NCI-H2196 (cell line): Measurements from ENCODE around the gene DUSP22.

Experiments
- DNase-seq: peaks from one replicate; lab custom pipeline; 2025; ENCODE audit not compliant: unreplicated experiment; lab: John Stamatoyannopoulos, UW

The DUSP22 gene

DNA sequence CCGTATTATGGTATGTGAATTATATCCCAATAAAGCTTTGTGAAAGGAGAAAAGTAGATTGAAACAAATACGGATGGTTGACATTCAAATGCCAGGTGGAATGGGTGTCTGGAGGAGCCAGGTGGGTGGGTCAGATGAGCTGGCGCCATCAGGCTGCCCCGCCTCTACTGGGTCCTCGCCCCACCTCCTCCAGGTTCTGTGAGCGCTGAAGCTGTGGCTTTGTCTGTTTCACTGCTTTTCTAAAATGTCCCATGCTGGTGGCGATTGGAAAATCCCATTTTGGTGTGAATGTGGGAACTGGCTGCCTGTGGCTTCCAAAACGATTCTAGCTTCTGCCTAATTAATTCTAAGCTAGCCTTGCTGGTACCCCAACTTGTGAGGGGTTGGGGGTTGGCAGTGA is 16.5 kb downstream of the DUSP22 start:
- no peak for DNase-seq

DNA sequence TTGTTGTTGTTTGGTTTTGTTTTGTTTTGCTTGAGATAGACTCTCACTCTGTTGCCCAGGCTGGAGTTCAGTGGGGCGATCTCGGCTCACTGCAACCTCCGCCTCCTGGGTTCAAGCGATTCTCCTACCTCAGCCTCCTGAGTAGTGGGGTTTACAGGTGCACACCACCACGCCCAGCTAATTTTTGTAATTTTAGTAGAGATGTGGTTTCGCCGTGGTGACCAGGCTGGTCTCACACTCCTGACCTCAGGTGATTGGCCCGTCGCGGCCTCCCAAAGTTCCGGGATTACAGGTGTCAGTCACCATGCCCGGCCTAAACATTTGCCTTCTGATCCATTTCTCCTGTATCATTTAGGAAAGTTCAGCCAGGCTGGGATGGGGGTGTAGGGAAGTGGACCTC is 17.7 kb downstream of the DUSP22 start:
- no peak for DNase-seq

DNA sequence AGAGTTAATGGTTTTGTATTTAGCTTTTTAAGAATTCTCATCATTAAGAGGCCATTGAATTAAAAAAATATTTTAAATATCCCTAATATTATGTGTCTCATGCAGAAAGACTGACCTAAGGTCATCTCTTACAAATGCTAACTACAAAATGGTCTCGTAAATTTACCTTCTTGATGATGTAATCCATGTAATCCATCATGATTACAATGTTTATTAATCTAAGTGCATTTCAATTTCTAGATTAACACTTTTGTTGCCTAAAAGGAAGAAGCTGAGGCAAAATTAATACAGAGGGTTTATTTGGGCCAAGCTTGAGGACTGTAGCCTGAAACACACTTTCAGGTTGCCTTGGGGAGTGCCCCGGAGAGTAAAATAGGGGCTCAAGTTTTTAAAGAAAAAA is 18.4 kb downstream of the DUSP22 start:
- no peak for DNase-seq

DNA sequence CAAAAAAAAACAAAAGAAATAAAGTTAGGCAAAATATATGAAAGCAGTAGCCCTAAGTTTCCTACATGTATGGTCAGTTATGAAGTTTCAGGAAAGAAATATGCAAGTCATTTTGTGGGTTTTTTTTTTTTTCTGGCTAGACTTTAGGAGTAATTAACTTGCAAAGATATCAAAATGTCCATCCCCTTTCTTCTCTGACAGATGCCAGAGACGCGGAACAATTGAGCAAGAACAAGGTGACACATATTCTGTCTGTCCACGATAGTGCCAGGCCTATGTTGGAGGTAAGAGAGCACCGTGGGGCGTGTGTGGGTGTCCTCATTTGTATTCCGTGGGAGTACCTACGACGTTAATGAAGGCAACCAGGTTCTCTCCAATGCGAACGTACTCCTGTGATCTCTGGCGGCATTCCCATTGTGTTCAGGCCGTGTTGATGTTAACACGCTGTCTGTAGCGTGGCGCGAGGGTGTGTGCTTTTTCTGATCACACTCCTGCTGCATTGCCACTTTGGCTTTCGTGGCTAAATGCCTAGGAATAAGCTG is 19.5 kb downstream of the DUSP22 start:
- no peak for DNase-seq

DNA sequence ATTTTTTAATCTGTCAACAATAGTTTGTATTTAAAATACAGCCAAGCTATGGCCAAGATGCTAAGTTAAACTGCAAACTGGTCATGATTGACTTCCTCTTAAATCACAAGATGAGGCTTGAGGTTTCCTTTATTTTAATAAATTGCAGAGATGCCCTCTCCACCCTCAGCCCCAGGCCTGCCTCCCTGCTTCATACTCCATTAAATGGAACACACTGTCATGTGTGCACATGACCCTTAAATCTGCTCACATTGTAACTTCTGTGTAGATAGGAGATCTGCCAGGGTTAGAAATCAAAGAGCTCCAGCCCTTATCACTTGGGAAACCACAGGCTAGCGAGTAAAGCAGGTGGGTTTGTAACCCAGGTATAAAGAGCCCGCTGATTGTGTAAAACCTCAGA is 20.8 kb downstream of the DUSP22 start:
- DNase-seq = no peak

DNA sequence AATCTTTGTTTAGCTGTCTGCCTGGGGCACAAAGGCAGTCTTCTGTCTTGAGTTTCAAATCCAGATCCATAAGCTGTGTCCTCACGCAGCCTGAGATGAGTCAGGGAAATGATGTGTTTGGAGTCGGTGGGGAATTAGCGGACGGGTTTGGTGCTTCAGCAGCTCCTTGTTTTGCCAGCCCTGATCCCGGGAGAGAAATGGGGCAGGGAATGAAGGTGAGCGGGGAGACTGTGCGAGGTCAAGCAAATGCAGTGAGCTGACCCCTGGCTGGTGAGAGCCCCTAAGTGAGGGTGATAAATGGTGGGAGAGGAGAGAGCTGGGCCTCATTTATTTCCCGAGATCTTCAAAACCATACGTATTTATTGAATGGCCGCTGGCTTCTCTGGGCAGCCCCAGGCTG is 21.6 kb downstream of the DUSP22 start:
- no peak for DNase-seq

DNA sequence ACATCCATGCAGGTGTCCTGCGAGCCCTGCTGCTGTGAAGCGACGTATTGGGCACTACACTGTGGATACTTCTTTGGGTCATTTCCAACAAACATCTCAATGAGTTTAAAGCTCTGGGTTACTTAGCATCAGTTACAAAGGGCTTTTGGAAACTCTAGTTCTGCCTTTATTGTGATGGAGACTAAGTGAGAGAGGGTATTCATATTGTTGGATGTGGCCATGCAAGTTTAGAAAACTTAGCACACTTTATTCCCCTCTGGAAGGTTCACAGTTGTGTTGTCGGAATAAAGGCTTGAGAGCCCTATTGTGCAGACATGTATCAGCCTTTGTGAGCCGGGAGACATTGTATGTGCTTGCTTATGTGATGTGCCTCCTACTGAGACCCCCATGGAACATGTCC is 22.1 kb downstream of the DUSP22 start:
- no peak for DNase-seq

DNA sequence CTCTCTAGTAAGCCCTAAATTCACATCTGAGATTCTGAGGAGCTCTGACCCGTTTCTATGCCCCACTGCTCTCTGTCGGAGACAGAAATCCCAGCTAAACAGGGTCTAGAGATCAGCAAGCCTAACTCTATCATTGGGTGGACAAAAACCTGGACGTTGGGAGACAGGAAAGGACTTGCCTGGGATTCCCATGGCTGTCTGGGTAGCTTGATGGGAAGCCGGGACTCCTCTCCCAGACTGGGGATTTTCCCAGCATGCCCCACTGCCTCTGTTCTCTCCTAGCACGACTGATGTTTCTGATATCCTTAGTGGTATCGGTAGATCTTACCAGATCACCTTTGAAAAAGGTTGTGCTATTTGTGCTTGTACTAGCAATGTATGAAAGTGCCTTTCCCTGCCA is 22.9 kb downstream of the DUSP22 start:
- DNase-seq = no peak

DNA sequence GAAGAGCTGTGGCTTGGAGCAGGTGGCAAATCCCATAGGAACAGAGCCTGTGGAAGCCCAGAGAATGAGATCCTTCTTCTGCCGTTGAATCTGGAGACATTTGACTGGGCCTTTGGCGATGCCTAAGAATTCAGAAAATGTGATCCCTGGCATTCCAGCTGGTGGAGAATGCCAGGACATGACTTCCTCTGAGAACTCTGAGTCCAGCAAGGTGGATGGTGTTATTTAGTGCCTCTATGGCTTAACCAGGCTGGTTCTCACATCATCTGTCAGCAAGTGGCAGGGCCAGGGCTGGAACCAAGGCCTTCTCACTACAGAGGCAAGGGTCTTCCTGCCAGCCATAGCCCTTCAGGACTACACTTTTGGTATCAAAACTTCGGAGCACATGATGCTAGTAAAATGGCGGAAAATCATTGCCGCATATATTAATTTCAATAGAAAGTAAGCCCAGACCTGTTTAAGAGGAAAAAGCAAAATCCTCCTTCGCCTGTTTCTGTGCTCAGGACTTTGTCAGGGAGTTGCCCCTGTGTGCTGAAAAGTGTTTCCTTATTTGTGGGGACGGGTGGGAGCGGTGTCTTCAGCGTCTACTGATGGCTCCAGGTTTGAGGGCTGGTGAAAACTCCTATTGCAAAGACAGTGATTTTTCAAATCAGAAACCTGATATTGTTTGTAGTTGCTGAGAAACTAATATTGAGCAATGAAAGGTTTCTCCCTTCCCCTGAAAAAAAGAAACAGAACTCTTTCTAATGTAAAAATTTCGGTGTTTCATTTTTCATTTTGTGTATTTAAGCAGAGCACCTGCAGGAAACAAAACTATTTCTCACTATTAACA is 23.9 kb downstream of the DUSP22 start:
- DNase-seq = no peak

DNA sequence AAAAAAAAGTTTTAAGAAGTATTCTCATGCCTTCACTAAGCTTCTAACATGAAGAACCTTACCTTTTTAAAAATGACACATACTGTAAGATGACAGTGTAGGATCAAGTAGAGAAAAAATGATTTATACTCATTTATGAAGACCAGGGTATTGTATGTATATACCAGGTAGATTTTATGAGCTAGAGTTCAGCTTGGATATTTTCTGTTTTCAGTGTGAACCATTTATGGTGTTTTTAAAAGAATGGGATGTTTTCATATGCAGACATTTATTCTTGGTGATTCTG is 24.4 kb downstream of the DUSP22 start:
- no peak for DNase-seq

DNA sequence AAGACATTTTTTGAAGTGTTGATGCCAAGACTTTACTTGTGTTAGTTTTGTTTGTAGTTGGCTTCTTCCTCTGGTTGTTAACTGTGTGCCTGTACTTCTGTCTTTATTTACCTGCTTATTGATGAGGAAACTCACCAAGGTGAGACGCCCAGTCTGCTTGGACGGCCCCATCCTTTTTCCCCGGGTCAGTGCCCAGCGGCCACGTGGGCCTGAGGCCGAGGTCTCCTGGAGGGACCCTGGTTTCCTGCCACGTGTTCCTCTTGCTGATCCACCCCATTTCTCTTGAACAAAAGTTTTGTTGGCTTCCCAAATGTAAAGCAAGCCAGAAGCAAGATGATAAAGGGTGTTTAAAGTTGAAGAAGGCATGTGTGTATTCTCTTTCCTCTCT is 24.8 kb downstream of the DUSP22 start:
- no peak for DNase-seq

DNA sequence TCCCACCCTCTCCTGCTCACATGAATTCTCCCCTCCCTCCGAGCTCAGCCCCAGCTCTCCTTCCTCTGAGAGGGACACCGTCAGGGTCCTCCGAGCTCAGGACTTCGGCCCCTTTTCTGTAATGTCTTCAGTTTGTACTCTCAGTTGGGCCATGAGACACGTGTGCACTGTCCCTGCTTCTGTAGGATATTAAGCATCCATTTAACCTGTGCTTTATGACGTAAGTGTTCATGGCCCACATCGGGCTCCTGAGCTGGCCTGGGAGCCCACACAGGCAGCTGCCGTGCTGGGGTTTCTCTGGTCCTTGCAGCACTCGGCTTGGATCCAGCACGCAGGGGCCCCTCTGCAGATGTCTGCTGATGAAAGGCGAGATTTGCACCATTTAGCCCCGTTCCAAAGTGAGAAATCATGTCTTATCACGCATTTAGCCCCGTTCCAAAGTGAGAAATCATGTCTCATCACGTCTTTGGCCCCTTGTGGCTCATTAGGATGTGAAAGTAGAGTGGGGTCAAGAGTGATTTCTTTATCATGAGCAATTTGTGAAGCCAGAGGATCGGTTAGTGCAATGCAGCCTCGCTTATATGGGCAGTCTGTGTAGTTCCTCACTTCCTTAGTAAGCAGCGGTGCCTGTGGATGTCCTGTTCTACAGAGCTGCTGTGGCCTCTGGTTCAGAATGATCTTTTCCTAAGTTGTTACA is 25.3 kb downstream of the DUSP22 start:
- no peak for DNase-seq

DNA sequence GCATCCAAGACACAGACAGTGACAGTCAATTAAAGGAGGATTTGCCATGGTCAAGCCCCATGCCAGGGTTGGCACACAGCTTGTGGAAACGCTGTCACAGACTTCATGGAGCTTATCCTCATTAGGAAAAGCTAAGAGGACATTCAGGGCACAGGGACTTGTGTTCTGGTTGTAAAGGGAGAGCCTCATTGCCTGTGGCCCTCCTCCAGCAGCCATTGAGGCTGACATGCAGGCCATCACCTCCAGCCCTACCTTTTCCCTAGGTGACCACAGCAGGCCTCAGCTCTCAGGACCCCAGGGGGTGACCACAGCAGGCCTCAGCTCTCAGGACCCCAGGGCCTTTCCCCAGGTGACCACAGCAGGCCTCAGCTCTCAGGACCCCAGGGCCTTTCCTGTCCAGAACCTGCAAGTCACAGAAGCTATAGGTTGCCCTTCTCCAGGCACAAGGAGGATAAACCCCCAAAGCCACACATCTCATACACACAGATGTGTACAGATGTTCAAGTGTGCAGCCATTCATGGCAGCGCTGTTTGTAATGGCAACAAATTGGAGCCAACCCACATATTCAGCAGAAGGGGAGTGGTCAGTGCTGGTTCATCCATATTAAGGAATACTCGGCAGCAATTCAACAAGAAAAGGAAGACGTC is 26.1 kb downstream of the DUSP22 start:
- no peak for DNase-seq

DNA sequence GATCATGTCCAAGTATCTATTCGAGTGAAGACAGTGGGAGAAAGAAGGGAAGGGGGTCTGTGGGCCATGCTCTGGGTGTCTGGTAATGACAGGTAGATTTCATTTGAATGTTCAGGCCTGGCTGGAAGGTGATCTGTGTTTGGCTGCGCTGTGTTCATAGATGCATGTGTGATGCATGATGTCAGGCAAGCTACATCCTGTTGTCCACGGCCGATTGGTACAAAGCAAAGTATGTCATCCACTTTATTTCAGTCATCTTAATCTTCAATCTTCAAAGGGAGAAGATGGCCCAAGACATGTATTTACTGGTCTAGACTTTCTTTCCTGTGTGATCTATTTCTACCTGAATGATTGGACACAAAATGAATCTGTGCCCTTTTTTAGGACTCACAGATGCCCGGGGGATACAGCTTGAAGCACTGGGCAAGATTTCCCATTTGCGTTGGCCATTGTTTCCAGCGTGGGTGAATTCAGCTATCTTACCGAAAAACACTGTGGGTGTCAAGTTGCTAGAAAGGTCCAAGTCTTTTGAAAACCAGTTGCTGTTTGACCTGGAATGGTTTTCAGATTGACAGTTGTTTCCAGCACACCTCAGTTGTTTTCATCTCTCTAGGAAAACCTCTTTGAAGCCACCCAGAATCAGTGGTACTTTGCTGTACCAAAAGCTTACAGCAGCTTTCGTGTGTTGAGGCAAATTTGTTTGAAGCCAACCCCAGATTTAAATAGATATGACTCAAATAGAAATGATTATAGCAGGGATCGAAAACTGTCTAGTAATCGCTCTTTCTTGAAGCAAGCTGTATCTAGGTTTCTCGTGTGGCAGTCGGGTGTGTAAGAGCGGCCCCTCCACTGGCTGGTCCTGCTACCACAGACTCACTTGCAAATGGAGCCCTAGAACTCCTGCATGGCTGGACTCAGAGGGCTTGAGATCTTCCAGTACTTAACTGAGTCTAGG is 27.2 kb downstream of the DUSP22 start:
- DNase-seq = no peak

DNA sequence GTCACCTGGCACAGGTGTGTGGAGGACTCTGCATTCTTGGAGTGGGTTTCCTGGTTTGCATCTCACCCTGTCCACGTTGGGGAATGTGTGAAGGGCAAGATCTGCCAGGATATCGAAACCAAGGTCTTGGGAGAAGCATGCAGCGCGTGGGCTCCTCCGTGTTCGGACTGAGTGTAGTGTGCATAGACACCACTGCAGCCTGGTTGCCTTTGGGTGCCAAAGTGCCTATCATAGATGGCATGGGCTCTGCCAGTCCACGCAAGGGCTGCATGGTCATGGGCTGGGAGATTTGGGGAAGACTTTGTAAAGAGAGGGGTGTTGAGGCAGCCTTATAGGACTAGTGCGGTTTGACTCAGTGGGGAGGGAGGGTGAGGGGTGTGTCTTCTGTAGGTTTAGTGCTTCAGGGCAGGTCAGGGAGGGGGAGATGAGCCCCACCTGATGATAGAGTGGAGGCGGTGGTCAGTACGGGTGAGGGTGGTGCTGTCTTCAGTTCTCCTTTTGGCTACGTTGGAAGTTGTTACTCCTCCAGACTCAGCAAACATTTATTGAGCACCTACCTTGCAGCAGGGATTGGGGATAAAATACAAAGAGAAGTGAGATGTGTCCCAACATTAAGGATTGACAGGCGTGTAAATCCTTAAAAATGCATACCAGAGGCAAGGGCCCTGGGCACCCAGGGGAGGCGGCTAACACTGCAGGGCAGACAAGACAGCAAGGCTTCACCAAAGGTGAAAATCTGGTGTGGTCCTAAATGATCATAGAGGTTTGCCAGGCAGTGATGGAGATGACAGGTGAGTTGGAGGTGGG is 28.3 kb downstream of the DUSP22 start:
- DNase-seq = no peak

DNA sequence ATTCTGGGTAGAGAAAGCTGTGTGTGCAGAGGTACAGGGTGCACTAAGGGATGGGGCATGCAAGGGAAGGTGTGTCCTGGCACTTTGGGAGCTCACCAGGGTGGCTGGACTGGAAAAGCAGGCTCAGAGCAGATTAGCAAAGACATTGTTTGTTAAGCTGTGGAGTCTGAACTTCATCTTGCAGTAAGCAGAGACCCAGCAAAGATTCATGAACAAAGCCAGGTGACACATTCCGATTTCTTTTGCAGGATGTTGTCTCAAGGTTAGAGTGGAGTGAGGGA is 28.8 kb downstream of the DUSP22 start:
- no peak for DNase-seq

DNA sequence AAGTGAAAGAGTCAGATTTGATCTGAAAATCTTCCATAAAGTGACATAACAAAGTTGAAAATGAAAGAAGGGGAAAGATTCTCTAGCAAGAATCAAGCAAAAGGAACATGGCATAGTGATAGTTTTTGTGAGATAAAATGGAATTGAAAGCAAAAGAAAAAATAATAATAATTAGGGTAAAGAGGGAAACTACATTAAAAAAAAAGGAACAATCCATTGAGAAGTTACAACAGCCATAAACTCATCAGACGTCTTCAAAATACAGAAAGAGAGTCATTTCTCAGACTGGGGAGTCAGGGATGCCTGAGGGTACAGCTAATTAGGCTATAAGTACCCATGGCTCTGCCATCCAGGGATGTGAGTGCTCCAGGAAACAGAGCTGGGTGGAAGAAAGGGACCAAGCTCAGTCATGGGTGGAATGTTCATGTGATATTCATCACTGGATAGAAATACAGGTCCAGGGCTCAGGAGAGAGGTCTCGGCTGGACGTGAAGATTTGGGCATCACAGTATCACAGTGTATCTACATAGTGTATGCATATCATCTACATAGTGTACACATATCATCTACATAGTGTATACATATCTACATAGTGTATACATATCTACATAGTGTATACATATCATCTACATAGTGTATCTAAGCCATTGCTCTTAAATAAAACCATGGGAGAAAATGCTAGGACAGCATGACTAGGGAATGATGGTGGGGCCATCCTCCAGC is 29.4 kb downstream of the DUSP22 start:
- no peak for DNase-seq

DNA sequence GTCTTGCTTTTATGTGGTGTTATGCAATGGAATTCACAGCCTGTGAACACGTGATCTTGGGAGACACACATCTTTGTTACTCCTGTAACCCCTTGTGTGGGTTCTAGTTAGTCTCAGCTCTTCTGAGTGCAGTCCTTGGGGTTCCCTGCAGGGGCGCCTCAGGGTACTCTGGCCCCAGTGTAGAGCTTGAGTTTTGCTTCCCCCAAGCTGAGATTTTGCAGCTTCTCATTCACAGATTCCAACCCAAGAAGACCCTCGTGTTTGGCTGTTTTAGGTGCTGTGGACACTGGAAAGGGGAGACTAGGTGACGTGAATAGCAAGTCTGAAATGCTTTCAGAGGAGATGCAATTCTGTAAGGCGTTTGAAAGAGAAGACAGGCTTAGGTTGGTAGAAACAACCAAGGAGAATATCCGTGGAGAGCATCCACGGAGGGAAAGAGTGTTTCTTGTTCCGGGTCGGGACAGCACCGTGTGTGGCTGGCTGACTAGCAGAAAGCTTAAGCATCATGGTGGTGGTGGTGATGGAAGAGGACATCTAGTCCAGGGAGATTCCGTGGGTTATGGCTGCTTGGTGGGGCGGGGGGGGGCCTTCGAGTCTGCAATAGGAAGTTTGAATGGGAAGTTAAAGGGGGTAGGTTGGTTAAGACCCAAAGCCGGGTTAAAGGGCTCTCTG is 30.1 kb downstream of the DUSP22 start:
- DNase-seq = no peak
